ENCODE measurements around the gene NHLRC4. TPM values are rescaled to one million over a fixed set of nuclear protein-coding genes. Genes with fewer than 3 reads are reported as not detected.

NHLRC4 gene
- total and polyA plus RNA-seq, 2 of the 13 experiments (the other 11 are each of a cell fraction or from before 2014, with no cell fraction given) = 0.40 to 0.59 TPM

DNA sequence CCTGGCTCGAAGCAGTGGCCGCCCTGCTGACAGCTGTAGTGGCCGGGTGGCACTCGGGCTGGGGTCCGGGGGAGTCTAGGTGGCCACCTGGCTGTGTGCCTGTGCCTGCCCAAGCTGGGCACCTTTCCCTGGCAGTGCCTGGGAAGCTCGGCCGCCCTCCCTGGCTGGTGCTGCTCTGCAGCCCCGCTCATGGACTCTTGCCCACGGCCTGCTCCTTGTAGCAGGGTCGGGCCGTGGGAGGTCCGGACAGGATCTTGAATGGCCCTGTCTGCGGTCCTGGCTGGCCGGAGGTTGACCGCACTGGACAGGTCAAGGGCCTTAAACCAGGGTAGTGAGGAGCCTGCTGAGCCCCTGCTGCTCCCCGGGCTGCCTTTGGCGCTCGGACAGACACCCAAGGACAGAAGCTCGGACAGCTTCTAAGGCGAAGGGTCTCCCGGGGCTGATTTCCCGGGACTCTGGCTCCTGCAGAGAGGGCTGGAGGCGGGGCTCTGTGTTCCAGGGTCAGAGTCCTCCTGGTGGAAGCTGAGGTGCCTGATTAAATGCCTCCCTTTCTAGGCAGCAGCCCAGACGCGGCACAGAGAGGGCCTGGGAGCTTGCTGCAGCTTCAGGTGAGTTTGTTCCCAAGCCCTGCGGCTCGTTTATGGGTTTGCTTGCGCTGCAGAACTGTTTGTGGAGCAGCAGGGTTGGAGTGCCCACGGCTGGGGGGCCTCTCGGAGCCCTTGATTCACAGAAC is 33.2 kb upstream of the NHLRC4 start (continued):
- TF ChIP-seq, protein P1, sequence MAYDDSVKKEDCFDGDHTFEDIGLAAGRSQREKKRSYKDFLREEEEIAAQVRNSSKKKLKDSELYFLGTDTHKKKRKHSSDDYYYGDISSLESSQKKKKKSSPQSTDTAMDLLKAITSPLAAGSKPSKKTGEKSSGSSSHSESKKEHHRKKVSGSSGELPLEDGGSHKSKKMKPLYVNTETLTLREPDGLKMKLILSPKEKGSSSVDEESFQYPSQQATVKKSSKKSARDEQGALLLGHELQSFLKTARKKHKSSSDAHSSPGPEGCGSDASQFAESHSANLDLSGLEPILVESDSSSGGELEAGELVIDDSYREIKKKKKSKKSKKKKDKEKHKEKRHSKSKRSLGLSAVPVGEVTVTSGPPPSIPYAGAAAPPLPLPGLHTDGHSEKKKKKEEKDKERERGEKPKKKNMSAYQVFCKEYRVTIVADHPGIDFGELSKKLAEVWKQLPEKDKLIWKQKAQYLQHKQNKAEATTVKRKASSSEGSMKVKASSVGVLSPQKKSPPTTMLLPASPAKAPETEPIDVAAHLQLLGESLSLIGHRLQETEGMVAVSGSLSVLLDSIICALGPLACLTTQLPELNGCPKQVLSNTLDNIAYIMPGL (CRISPR knock-in tag; IDR thresholded peaks at IDR 0.05; ENCODE audit: borderline replicate concordance in 1 of 2, low read depth in 1 of 2) = peak; percentile 21 to 45; a peak in 1 of 4 replicates
- no peak for TF ChIP-seq MED8 (CRISPR knock-in tag; IDR thresholded peaks at IDR 0.05; ENCODE audit: insufficient replicate concordance)
- TF ChIP-seq, protein P2, sequence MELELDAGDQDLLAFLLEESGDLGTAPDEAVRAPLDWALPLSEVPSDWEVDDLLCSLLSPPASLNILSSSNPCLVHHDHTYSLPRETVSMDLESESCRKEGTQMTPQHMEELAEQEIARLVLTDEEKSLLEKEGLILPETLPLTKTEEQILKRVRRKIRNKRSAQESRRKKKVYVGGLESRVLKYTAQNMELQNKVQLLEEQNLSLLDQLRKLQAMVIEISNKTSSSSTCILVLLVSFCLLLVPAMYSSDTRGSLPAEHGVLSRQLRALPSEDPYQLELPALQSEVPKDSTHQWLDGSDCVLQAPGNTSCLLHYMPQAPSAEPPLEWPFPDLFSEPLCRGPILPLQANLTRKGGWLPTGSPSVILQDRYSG (CRISPR knock-in tag; IDR thresholded peaks at IDR 0.05) = 0 out of 2 replicates have a peak, but pooled peaks have one; percentile 60
- no peak for TF ChIP-seq ZNF441 (CRISPR knock-in tag; IDR thresholded peaks at IDR 0.05; ENCODE audit: borderline replicate concordance)
- TF ChIP-seq, protein P3, sequence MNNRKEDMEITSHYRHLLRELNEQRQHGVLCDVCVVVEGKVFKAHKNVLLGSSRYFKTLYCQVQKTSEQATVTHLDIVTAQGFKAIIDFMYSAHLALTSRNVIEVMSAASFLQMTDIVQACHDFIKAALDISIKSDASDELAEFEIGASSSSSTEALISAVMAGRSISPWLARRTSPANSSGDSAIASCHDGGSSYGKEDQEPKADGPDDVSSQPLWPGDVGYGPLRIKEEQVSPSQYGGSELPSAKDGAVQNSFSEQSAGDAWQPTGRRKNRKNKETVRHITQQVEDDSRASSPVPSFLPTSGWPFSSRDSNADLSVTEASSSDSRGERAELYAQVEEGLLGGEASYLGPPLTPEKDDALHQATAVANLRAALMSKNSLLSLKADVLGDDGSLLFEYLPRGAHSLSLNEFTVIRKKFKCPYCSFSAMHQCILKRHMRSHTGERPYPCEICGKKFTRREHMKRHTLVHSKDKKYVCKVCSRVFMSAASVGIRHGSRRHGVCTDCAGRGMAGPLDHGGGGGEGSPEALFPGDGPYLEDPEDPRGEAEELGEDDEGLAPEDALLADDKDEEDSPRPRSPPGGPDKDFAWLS (CRISPR knock-in tag; IDR thresholded peaks at IDR 0.05; ENCODE audit: borderline replicate concordance) = no peak
- TF ChIP-seq, protein P4, sequence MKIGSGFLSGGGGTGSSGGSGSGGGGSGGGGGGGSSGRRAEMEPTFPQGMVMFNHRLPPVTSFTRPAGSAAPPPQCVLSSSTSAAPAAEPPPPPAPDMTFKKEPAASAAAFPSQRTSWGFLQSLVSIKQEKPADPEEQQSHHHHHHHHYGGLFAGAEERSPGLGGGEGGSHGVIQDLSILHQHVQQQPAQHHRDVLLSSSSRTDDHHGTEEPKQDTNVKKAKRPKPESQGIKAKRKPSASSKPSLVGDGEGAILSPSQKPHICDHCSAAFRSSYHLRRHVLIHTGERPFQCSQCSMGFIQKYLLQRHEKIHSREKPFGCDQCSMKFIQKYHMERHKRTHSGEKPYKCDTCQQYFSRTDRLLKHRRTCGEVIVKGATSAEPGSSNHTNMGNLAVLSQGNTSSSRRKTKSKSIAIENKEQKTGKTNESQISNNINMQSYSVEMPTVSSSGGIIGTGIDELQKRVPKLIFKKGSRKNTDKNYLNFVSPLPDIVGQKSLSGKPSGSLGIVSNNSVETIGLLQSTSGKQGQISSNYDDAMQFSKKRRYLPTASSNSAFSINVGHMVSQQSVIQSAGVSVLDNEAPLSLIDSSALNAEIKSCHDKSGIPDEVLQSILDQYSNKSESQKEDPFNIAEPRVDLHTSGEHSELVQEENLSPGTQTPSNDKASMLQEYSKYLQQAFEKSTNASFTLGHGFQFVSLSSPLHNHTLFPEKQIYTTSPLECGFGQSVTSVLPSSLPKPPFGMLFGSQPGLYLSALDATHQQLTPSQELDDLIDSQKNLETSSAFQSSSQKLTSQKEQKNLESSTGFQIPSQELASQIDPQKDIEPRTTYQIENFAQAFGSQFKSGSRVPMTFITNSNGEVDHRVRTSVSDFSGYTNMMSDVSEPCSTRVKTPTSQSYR (CRISPR knock-in tag; IDR thresholded peaks at IDR 0.05; ENCODE audit: borderline replicate concordance) = 0 out of 2 replicates have a peak, but pooled peaks have one; percentile 8
- TF ChIP-seq, protein P5, sequence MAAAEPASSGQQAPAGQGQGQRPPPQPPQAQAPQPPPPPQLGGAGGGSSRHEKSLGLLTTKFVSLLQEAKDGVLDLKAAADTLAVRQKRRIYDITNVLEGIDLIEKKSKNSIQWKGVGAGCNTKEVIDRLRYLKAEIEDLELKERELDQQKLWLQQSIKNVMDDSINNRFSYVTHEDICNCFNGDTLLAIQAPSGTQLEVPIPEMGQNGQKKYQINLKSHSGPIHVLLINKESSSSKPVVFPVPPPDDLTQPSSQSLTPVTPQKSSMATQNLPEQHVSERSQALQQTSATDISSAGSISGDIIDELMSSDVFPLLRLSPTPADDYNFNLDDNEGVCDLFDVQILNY (CRISPR knock-in tag; conservative IDR thresholded peaks at IDR 0.05) = no peak
- no peak for TF ChIP-seq CBX5 (CRISPR knock-in tag; IDR thresholded peaks at IDR 0.05; ENCODE audit: borderline replicate concordance)
- TF ChIP-seq ZNF251 (CRISPR knock-in tag; IDR thresholded peaks at IDR 0.05) = no peak
- peak; percentile 49; the same call in 1 of the 2 replicates for TF ChIP-seq ZBTB7A (CRISPR knock-in tag; IDR thresholded peaks at IDR 0.05)
- no peak for TF ChIP-seq U2AF1 (optimal IDR thresholded peaks at IDR 0.05; ENCODE audit: low read depth, low read length)
- TF ChIP-seq, protein P6, sequence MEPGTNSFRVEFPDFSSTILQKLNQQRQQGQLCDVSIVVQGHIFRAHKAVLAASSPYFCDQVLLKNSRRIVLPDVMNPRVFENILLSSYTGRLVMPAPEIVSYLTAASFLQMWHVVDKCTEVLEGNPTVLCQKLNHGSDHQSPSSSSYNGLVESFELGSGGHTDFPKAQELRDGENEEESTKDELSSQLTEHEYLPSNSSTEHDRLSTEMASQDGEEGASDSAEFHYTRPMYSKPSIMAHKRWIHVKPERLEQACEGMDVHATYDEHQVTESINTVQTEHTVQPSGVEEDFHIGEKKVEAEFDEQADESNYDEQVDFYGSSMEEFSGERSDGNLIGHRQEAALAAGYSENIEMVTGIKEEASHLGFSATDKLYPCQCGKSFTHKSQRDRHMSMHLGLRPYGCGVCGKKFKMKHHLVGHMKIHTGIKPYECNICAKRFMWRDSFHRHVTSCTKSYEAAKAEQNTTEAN (CRISPR knock-in tag; conservative IDR thresholded peaks at IDR 0.05) = no peak
- TF ChIP-seq GZF1 (CRISPR knock-in tag; IDR thresholded peaks at IDR 0.05) = no peak
- no peak for TF ChIP-seq REXO4 (CRISPR knock-in tag; IDR thresholded peaks at IDR 0.05; ENCODE audit: borderline replicate concordance)
- TF ChIP-seq, protein P7, sequence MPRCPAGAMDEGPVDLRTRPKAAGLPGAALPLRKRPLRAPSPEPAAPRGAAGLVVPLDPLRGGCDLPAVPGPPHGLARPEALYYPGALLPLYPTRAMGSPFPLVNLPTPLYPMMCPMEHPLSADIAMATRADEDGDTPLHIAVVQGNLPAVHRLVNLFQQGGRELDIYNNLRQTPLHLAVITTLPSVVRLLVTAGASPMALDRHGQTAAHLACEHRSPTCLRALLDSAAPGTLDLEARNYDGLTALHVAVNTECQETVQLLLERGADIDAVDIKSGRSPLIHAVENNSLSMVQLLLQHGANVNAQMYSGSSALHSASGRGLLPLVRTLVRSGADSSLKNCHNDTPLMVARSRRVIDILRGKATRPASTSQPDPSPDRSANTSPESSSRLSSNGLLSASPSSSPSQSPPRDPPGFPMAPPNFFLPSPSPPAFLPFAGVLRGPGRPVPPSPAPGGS (CRISPR knock-in tag; IDR thresholded peaks at IDR 0.05) = no peak
- TF ChIP-seq MTF2 (CRISPR knock-in tag; IDR thresholded peaks at IDR 0.05; ENCODE audit: borderline replicate concordance) = no peak
